Stimulated activated naive B cell treated with anti-CD40 and anti-IgM and Interleukin-4, amounts not matched to agents 10 μg/mL and 1 μg/mL and 100 μg/mL, for 72 hours (primary cell): ENCODE data around the gene PDZRN4.
"Not testable (repeated sequence)": the region's sequence is repeated elsewhere in the genome, so short reads cannot be mapped to it uniquely, and the experiment has no call there.

Experiments
- ATAC-seq, 2 donors: fragments of 150-1000 bp; cut with Tn5 transposase; replicated peaks; 2 replicates each; pipeline ENCODE4 v1.10.0; 2021; ENCODE audit warnings: moderate library complexity in 1 of 2
- DNase-seq: peaks from one replicate; pipeline ENCODE4 v3.0.0; 2021
- H3K27ac Mint-ChIP-seq: one replicate; pipeline ENCODE4 v1.8.0; 2022; ENCODE audit warnings: mild to moderate bottlenecking, mixed read lengths
- H3K27me3 Mint-ChIP-seq, 2 donors: one replicate each; pipeline ENCODE4 v1.8.0; 2022; ENCODE audit warnings: mixed read lengths in 2 of 2
- H3K36me3 Mint-ChIP-seq, 2 donors: one replicate each; pipeline ENCODE4 v1.8.0; 2022; ENCODE audit warnings: mixed read lengths in 2 of 2, mild to moderate bottlenecking in 1 of 2
- H3K4me1 Mint-ChIP-seq, 2 donors: one replicate each; pipeline ENCODE4 v1.8.0; 2022; ENCODE audit warnings: mixed read lengths in 2 of 2, mild to moderate bottlenecking in 1 of 2
- H3K4me3 Mint-ChIP-seq, 2 donors: one replicate each; pipeline ENCODE4 v1.8.0; 2022; ENCODE audit warnings: mild to moderate bottlenecking in 2 of 2, mixed read lengths in 2 of 2, moderate library complexity in 1 of 2
- H3K9me3 Mint-ChIP-seq, 2 donors: one replicate each; pipeline ENCODE4 v1.8.0; 2022; ENCODE audit warnings: mixed read lengths in 2 of 2, mild to moderate bottlenecking in 1 of 2

The PDZRN4 gene

GRCh38 chr12:41515953-41516352 lies 327.8 kb downstream of the PDZRN4 start:
- DNase-seq (no peak), ATAC-seq (no peak)
- Mint-ChIP-seq H3K27me3 (peaks cover 0 to 16% of the 10 kb centered on the region in 2 donors), H3K4me3 (no peak overlapping the region), H3K4me1 (peaks cover 0 to 5% of the 10 kb centered on the region in 2 donors), H3K9me3 (peaks cover 0 to 1% of the 10 kb centered on the region in 2 donors), H3K36me3 (no peaks in the 10 kb centered on the region), H3K27ac (no peak overlapping the region)

GRCh38 chr12:41520869-41521268 lies 332.7 kb downstream of the PDZRN4 start:
- no peak overlapping the region for H3K27ac Mint-ChIP-seq
- H3K4me3 Mint-ChIP-seq: no peak overlapping the region
- H3K27me3 Mint-ChIP-seq: peaks cover 0 to 9% of the 10 kb centered on the region in 2 donors
- H3K4me1 Mint-ChIP-seq: peaks cover 0 to 3% of the 10 kb centered on the region in 2 donors
- no peaks in the 10 kb centered on the region for H3K9me3 Mint-ChIP-seq
- ATAC-seq: no peak
- H3K36me3 Mint-ChIP-seq: no peaks in the 10 kb centered on the region
- DNase-seq: no peak

GRCh38 chr12:41521872-41522379 lies 333.8 kb downstream of the PDZRN4 start:
- DNase-seq (no peak), ATAC-seq (peak; percentile 60 to 75)
- peak overlapping the region; percentile 11 for H3K27ac Mint-ChIP-seq
- H3K27me3 Mint-ChIP-seq: peaks cover 0 to 4% of the 10 kb centered on the region in 2 donors
- H3K36me3 Mint-ChIP-seq: no peaks in the 10 kb centered on the region
- H3K9me3 Mint-ChIP-seq: no peaks in the 10 kb centered on the region
- peak overlapping the region; percentile 30 to 50 for H3K4me3 Mint-ChIP-seq
- H3K4me1 Mint-ChIP-seq: peaks cover 0 to 3% of the 10 kb centered on the region in 2 donors

- Mint-ChIP-seq H3K36me3 (no peaks in the 10 kb centered on the region), H3K27ac (no peak overlapping the region), H3K4me1 (peaks cover 0 to 3% of the 10 kb centered on the region in 2 donors), H3K9me3 (no peaks in the 10 kb centered on the region), H3K27me3 (no peaks in the 10 kb centered on the region), H3K4me3 (no peak overlapping the region)
- DNase-seq: no peak
- no peak for ATAC-seq
Observed at GRCh38 chr12:41527062-41527461, 338.9 kb downstream of the PDZRN4 start.

GRCh38 chr12:41527534-41528116 lies 339.5 kb downstream of the PDZRN4 start:
- no peaks in the 10 kb centered on the region for H3K9me3 Mint-ChIP-seq
- H3K27ac Mint-ChIP-seq: no peak overlapping the region
- H3K4me1 Mint-ChIP-seq: peaks cover 0 to 3% of the 10 kb centered on the region in 2 donors
- no peaks in the 10 kb centered on the region for H3K36me3 Mint-ChIP-seq
- no peak for ATAC-seq
- H3K27me3 Mint-ChIP-seq: no peaks in the 10 kb centered on the region
- no peak for DNase-seq
- H3K4me3 Mint-ChIP-seq: no peak overlapping the region

GRCh38 chr12:41528874-41529273 lies 340.8 kb downstream of the PDZRN4 start:
- no peak for ATAC-seq
- H3K27me3 Mint-ChIP-seq: no peaks in the 10 kb centered on the region
- H3K4me1 Mint-ChIP-seq: no peaks in the 10 kb centered on the region
- H3K4me3 Mint-ChIP-seq: no peak overlapping the region
- DNase-seq: no peak
- no peaks in the 10 kb centered on the region for H3K9me3 Mint-ChIP-seq
- H3K36me3 Mint-ChIP-seq: no peaks in the 10 kb centered on the region
- H3K27ac Mint-ChIP-seq: no peak overlapping the region

GRCh38 chr12:41530441-41530840 lies 342.3 kb downstream of the PDZRN4 start:
- Mint-ChIP-seq H3K4me1 (no peaks in the 10 kb centered on the region), H3K9me3 (no peaks in the 10 kb centered on the region), H3K36me3 (no peaks in the 10 kb centered on the region), H3K27ac (no peak overlapping the region), H3K4me3 (no peak overlapping the region), H3K27me3 (no peaks in the 10 kb centered on the region)
- no peak for DNase-seq
- no peak for ATAC-seq

- no peak for ATAC-seq
- Mint-ChIP-seq H3K9me3 (no peaks in the 10 kb centered on the region), H3K4me1 (no peaks in the 10 kb centered on the region), H3K36me3 (no peaks in the 10 kb centered on the region), H3K27me3 (no peaks in the 10 kb centered on the region), H3K4me3 (no peak overlapping the region), H3K27ac (no peak overlapping the region)
- DNase-seq: no peak
Observed at GRCh38 chr12:41531147-41531829, 343.2 kb downstream of the PDZRN4 start.

GRCh38 chr12:41532072-41532471 lies 344.0 kb downstream of the PDZRN4 start:
- H3K9me3 Mint-ChIP-seq: no peaks in the 10 kb centered on the region
- H3K27ac Mint-ChIP-seq: no peak overlapping the region
- no peak overlapping the region for H3K4me3 Mint-ChIP-seq
- ATAC-seq: peak in 1 of 2 donors; percentile 41
- no peaks in the 10 kb centered on the region for H3K27me3 Mint-ChIP-seq
- DNase-seq: no peak
- no peaks in the 10 kb centered on the region for H3K36me3 Mint-ChIP-seq
- no peaks in the 10 kb centered on the region for H3K4me1 Mint-ChIP-seq

GRCh38 chr12:41536813-41537490 lies 348.8 kb downstream of the PDZRN4 start:
- Mint-ChIP-seq H3K27ac (no peak overlapping the region), H3K9me3 (no peaks in the 10 kb centered on the region), H3K36me3 (no peaks in the 10 kb centered on the region), H3K4me1 (no peaks in the 10 kb centered on the region), H3K4me3 (no peak overlapping the region), H3K27me3 (peaks cover 4 to 8% of the 10 kb centered on the region in 2 donors)
- ATAC-seq (no peak), DNase-seq (no peak)

GRCh38 chr12:41537522-41537921 lies 349.4 kb downstream of the PDZRN4 start:
- Mint-ChIP-seq H3K36me3 (no peaks in the 10 kb centered on the region), H3K4me1 (no peaks in the 10 kb centered on the region), H3K27me3 (peaks cover 4 to 8% of the 10 kb centered on the region in 2 donors), H3K9me3 (no peaks in the 10 kb centered on the region), H3K27ac (no peak overlapping the region), H3K4me3 (no peak overlapping the region)
- no peak for DNase-seq
- no peak for ATAC-seq

GRCh38 chr12:41545761-41546160 lies 357.6 kb downstream of the PDZRN4 start:
- DNase-seq (no peak), ATAC-seq (no peak)
- Mint-ChIP-seq H3K9me3 (no peaks in the 10 kb centered on the region), H3K4me3 (no peak overlapping the region), H3K27me3 (peaks cover 2 to 12% of the 10 kb centered on the region in 2 donors), H3K27ac (no peak overlapping the region), H3K36me3 (no peaks in the 10 kb centered on the region), H3K4me1 (no peaks in the 10 kb centered on the region)

- not testable (repeated sequence) for DNase-seq, H3K36me3 Mint-ChIP-seq, H3K9me3 Mint-ChIP-seq, H3K4me3 Mint-ChIP-seq, H3K27me3 Mint-ChIP-seq, H3K27ac Mint-ChIP-seq, ATAC-seq, H3K4me1 Mint-ChIP-seq
Observed at GRCh38 chr12:41547071-41547470, 359.0 kb downstream of the PDZRN4 start.

- no peak for DNase-seq
- H3K9me3 Mint-ChIP-seq: no peaks in the 10 kb centered on the region
- H3K36me3 Mint-ChIP-seq: no peaks in the 10 kb centered on the region
- no peak overlapping the region for H3K27ac Mint-ChIP-seq
- no peak for ATAC-seq
- peaks cover 0 to 6% of the 10 kb centered on the region in 2 donors for H3K27me3 Mint-ChIP-seq
- no peak overlapping the region for H3K4me3 Mint-ChIP-seq
- H3K4me1 Mint-ChIP-seq: no peaks in the 10 kb centered on the region
Observed at GRCh38 chr12:41548926-41549325, 360.8 kb downstream of the PDZRN4 start.

GRCh38 chr12:41552588-41552987 lies 364.5 kb downstream of the PDZRN4 start:
- no peaks in the 10 kb centered on the region for H3K36me3 Mint-ChIP-seq
- no peaks in the 10 kb centered on the region for H3K4me1 Mint-ChIP-seq
- H3K4me3 Mint-ChIP-seq: no peak overlapping the region
- no peaks in the 10 kb centered on the region for H3K27me3 Mint-ChIP-seq
- no peaks in the 10 kb centered on the region for H3K9me3 Mint-ChIP-seq
- no peak overlapping the region for H3K27ac Mint-ChIP-seq
- ATAC-seq (no peak), DNase-seq (no peak)
